Caco-2 (cell line): ENCODE results near the gene HHLA2. TPM values are rescaled to one million over a fixed set of nuclear protein-coding genes. Genes with fewer than 3 reads are reported as not detected.

ENCODE experiments used
- BruUV-seq: library from RNA; stranded (reverse); fragments of 400-500 nt; replicated peaks from 2 replicates; lab custom pipeline; 2021; lab: Mats Ljungman, UMichigan
- CTCF ChIA-PET: fragments of 300-600 bp; sonication (Branson Sonifier 250); formaldehyde crosslinking; loops from one replicate; lab custom pipeline; 2022; ENCODE audit warnings: antibody characterized with exemption; lab: Charles Lee
- POLR2A ChIA-PET: fragments of 300-600 bp; sonication (Branson Sonifier 250); formaldehyde crosslinking; loops from one replicate; lab custom pipeline; 2022; ENCODE audit warnings: antibody characterized with exemption; lab: Charles Lee
- DNase-seq, 2 experiments: peaks; one replicate each; pipeline versions ENCODE4 v3.0.0 to v3.0.0-alpha.2; 2020 to 2022
- H3K27me3 ChIP-seq: replicated peaks from 2 replicates; pipeline ENCODE4 v1.6.0; 2011; ENCODE audit warnings: low read length; ENCODE audit not compliant: control insufficient read depth, insufficient read depth
- H3K36me3 ChIP-seq: 2 replicates; pipeline ENCODE4 v1.5.1; 2011; ENCODE audit warnings: low read length; ENCODE audit not compliant: control insufficient read depth, insufficient read depth
- H3K4me1 ChIP-seq: fragments of 250-450 bp; sonication (Bioruptor Pico); 2 replicates; pipeline ENCODE4 v1.5.1; 2020; ENCODE audit warnings: mild to moderate bottlenecking
- H3K4me3 ChIP-seq: 2 replicates; pipeline ENCODE4 v1.5.1; 2011; ENCODE audit warnings: low read depth, mild to moderate bottlenecking, control low read depth, low read length
- H3K9me3 ChIP-seq: fragments of 250-450 bp; sonication (Bioruptor Pico); 2 replicates; pipeline ENCODE4 v1.5.1; 2020; ENCODE audit warnings: mild to moderate bottlenecking, moderate library complexity
- H3K27ac Mint-ChIP-seq: one replicate; pipeline ENCODE4 v1.8.0; 2022; ENCODE audit warnings: mixed read lengths; ENCODE audit not compliant: unreplicated experiment
- H3K27me3 Mint-ChIP-seq: one replicate; pipeline ENCODE4 v1.8.0; 2022; ENCODE audit warnings: mixed read lengths; ENCODE audit not compliant: insufficient read depth, unreplicated experiment
- H3K36me3 Mint-ChIP-seq: one replicate; pipeline ENCODE4 v1.8.0; 2022; ENCODE audit warnings: mild to moderate bottlenecking, mixed read lengths; ENCODE audit not compliant: insufficient read depth, unreplicated experiment
- H3K4me1 Mint-ChIP-seq: one replicate; pipeline ENCODE4 v1.8.0; 2022; ENCODE audit warnings: low read depth, mixed read lengths; ENCODE audit not compliant: unreplicated experiment
- H3K4me3 Mint-ChIP-seq: one replicate; pipeline ENCODE4 v1.8.0; 2022; ENCODE audit warnings: mild to moderate bottlenecking, moderate library complexity, mixed read lengths; ENCODE audit not compliant: unreplicated experiment
- H3K9me3 Mint-ChIP-seq: one replicate; pipeline ENCODE4 v1.8.0; 2022; ENCODE audit warnings: mixed read lengths; ENCODE audit not compliant: unreplicated experiment
- CTCF ChIP-seq, 2 experiments: fragments of 200-600 bp in 1 of 2; IDR thresholded peaks; 1 replicate in 1 of 2; 2 replicates in 1 of 2; pipeline versions ENCODE4 v1.5.1 to v1.8.0; 2011 to 2022; ENCODE audit warnings: antibody characterized with exemption in 1 of 2, control low read depth in 1 of 2, inconsistent platforms in 1 of 2, low read depth in 1 of 2, low read length in 1 of 2, mild to moderate bottlenecking in 1 of 2, moderate library complexity in 1 of 2; ENCODE audit not compliant: insufficient read depth in 1 of 2, severe bottlenecking in 1 of 2, unreplicated experiment in 1 of 2
- intact Hi-C: fragments of 100-400 bp; cut with micrococcal nuclease; formaldehyde crosslinking; loops from one replicate; pipeline ENCODE4 v1.10.0; 2022; ENCODE audit not compliant: unreplicated experiment
- total RNA-seq: library from RNA; stranded (reverse); gene quantifications from 2 replicates; pipeline ENCODE4 v1.2.3, GENCODE V29; 2022

HHLA2 gene
- total RNA-seq, 1 experiment from 2014 or later, result 0.50 TPM

GRCh38 chr3:108328821-108329486 lies 32.6 kb downstream of the HHLA2 start:
- no peaks in the 10 kb centered on the region for H3K27me3 Mint-ChIP-seq
- no peaks in the 10 kb centered on the region for H3K36me3 ChIP-seq
- peaks cover 9% of the 10 kb centered on the region for H3K9me3 Mint-ChIP-seq
- ChIA-PET CTCF (interaction anchor here (0.9 kb wide), 1 partner anchor 167 kb away, joined by 3 read pairs; no protein-coding TSS in a partner anchor), POLR2A (no interaction called here)
- BruUV-seq, result no TSS peak
- H3K4me1 Mint-ChIP-seq, result no peaks in the 10 kb centered on the region
- H3K36me3 Mint-ChIP-seq, result no peaks in the 10 kb centered on the region
- no peak for TF ChIP-seq CTCF (IDR thresholded peaks at IDR 0.05; ENCODE audit: insufficient read depth in 1 of 2, low read depth in 1 of 2, low read length in 1 of 2, severe bottlenecking in 1 of 2, unreplicated experiment in 1 of 2)
- no peak overlapping the region for H3K4me3 Mint-ChIP-seq
- H3K9me3 ChIP-seq, result no peaks in the 10 kb centered on the region
- intact Hi-C loops, result no loop called here
- H3K27me3 ChIP-seq, result no peaks in the 10 kb centered on the region
- no peak overlapping the region for H3K27ac Mint-ChIP-seq
- no peaks in the 10 kb centered on the region for H3K4me1 ChIP-seq
- no peak for DNase-seq
- no peak overlapping the region for H3K4me3 ChIP-seq

- Histone ChIP-seq H3K9me3 (no peaks in the 10 kb centered on the region), H3K4me1 (no peaks in the 10 kb centered on the region), H3K27me3 (no peaks in the 10 kb centered on the region), H3K4me3 (no peak overlapping the region), H3K36me3 (no peaks in the 10 kb centered on the region)
- no peaks in the 10 kb centered on the region for H3K4me1 Mint-ChIP-seq
- H3K36me3 Mint-ChIP-seq, result no peaks in the 10 kb centered on the region
- POLR2A ChIA-PET, result no interaction called here
- intact Hi-C loops, result no loop called here
- H3K27me3 Mint-ChIP-seq, result no peaks in the 10 kb centered on the region
- no peak for TF ChIP-seq CTCF (IDR thresholded peaks at IDR 0.05; ENCODE audit: insufficient read depth in 1 of 2, low read depth in 1 of 2, low read length in 1 of 2, severe bottlenecking in 1 of 2, unreplicated experiment in 1 of 2)
- DNase-seq, result no peak
- CTCF ChIA-PET, result interaction anchor here (0.9 kb wide), 1 partner anchor 168 kb away, joined by 3 read pairs; no protein-coding TSS in a partner anchor
- no TSS peak for BruUV-seq
- H3K4me3 Mint-ChIP-seq, result no peak overlapping the region
- peaks cover 9% of the 10 kb centered on the region for H3K9me3 Mint-ChIP-seq
- H3K27ac Mint-ChIP-seq, result no peak overlapping the region
Observed at GRCh38 chr3:108329508-108329907, 33.2 kb downstream of the HHLA2 start.

GRCh38 chr3:108329947-108330346 lies 33.6 kb downstream of the HHLA2 start:
- POLR2A ChIA-PET, result no interaction called here
- no peaks in the 10 kb centered on the region for H3K36me3 ChIP-seq
- CTCF ChIA-PET, result no interaction called here

More at GRCh38 chr3:108329947-108330346, 33.6 kb downstream of the HHLA2 start:
- no peaks in the 10 kb centered on the region for H3K9me3 ChIP-seq
- Mint-ChIP-seq H3K4me1 (no peaks in the 10 kb centered on the region), H3K27ac (no peak overlapping the region), H3K4me3 (no peak overlapping the region), H3K36me3 (no peaks in the 10 kb centered on the region), H3K27me3 (no peaks in the 10 kb centered on the region), H3K9me3 (peaks cover 9% of the 10 kb centered on the region)
- BruUV-seq, result no TSS peak
- no peaks in the 10 kb centered on the region for H3K27me3 ChIP-seq
- TF ChIP-seq CTCF (IDR thresholded peaks at IDR 0.05; ENCODE audit: insufficient read depth in 1 of 2, low read depth in 1 of 2, low read length in 1 of 2, severe bottlenecking in 1 of 2, unreplicated experiment in 1 of 2), result no peak
- DNase-seq, result no peak
- H3K4me1 ChIP-seq, result no peaks in the 10 kb centered on the region
- no peak overlapping the region for H3K4me3 ChIP-seq
- intact Hi-C loops, result no loop called here
